GM19351 (cell line): ENCODE data around the gene TRPM3.
A peak's percentile ranks its signal among the peaks of the same experiment; 100 is the strongest.

Experiments
- ATAC-seq: cut with Tn5 transposase; IDR thresholded peaks from one replicate; pipeline ENCODE4 v1.9.1; 2021; ENCODE audit warnings: mild to moderate bottlenecking, moderate library complexity; ENCODE audit not compliant: unreplicated experiment

TRPM3 gene

GRCh38 chr9:70832492-70832891 lies 288.9 kb downstream of the TRPM3 start:
- no peak for ATAC-seq

- no peak for ATAC-seq
Observed at GRCh38 chr9:70830618-70831017, 290.8 kb downstream of the TRPM3 start.

DNA sequence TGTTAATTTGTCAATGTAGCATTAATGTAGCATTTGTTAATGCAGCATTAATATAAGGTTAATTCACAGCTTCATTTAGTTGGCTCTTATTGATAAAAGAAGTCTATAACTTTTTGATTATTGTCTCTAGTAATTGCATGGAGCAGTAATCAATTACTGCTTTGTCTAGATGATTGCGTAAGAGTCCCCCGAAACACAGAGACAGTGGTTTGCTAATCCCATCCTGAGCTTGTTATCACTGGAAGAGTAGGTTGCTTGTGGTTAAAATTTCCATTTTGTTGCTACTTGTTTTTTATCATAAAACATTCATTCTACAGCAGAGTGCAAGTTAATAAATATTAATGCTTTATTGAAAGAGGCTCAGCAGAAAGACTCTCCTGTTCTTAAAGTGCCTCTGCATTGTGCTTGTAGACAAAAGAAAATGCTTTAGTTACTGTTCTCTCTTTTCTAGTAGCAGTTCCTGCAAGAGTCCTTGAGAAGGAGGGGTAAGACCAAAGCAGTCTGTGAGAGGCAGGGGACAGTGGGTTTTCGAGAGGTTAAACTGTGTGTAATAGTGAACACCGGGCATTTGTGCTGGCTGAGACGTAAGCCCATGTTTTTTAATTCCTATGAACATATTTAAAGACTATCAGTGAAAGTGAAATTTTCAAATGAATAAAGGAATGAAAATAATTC lies 291.7 kb downstream of the TRPM3 start:
- no peak for ATAC-seq

- ATAC-seq = no peak
Observed at GRCh38 chr9:70826562-70826961, 294.9 kb downstream of the TRPM3 start.

GRCh38 chr9:70823284-70823683 lies 298.1 kb downstream of the TRPM3 start:
- ATAC-seq = no peak

DNA sequence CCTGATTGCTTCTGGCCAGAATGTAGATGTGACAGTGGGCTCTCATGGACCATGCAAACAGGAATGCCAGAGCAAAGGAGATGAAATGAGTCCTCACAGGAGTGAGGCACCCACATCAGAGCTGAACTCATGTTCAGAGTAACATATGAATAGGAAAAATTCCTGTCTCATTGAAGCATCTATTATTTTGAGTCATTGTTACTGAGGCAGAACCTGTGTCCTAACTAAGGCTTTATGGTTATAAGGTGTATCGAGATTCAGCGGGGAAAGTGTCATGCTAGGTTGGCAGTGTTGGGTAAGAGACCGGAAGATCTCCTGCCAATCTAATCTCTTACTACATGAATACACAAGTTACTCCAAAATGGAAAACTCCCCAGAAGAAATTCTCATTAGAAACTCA lies 304.1 kb downstream of the TRPM3 start:
- ATAC-seq = no peak

GRCh38 chr9:70816891-70817290 lies 304.5 kb downstream of the TRPM3 start:
- ATAC-seq = no peak

GRCh38 chr9:70816316-70816715 lies 305.1 kb downstream of the TRPM3 start:
- ATAC-seq = no peak

DNA sequence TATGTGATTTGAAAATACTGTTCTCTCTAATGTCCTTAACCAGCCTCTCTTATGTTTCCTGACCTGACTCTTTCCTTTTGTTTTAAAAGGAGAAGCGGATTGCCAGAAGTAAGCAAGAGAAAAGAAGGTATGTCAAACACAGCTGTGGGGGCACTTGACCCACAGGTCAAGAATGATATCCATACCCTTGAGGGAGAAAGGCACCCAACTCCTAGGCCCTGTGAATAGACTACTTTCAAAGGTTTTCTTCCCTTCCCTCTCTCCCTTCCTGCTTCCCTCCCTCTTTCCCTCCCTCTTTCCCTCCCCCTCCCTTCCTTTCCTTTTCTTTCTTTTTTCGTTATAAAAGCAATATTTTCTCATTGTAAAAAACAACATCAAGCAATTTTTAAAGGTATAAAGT lies 306.8 kb downstream of the TRPM3 start:
- no peak for ATAC-seq

DNA sequence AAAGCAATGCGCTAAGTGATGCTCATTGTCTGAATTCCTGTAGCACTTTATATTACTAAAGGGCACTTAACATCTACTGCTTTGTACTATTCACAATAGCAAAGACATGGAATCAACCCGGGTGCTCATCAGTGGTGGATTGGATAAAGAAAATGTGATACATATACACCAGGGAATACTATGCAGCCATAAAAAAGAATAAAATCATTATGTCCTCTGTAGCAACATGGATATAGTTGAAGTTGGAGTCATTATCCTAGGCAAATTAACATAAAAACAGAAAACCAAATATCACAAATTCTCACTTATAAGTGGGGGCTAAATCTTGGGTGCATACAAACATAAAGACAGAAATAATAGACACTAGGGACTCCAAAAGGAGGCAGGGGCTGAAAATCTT lies 308.3 kb downstream of the TRPM3 start:
- ATAC-seq = no peak

GRCh38 chr9:70811638-70812037 lies 309.8 kb downstream of the TRPM3 start:
- peak; percentile 62 for ATAC-seq

DNA sequence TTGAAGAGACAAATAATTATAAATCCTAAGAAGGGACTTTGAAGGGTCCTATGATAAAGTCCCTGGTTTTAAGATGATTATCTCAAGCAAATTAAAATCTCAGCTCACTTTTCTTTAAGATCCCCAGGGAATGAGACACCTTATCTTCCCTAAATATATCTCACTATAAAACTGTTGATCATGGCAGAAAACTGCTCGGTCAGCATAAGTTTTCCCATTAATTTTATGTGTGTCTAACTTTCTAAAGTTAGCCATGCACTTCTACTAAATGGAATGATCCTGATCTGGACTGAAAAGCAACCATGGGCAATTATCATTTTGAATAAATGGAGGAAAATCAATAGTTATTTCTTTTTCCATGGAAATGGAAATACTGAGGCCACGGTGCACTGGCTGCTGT lies 314.5 kb downstream of the TRPM3 start:
- no peak for ATAC-seq

DNA sequence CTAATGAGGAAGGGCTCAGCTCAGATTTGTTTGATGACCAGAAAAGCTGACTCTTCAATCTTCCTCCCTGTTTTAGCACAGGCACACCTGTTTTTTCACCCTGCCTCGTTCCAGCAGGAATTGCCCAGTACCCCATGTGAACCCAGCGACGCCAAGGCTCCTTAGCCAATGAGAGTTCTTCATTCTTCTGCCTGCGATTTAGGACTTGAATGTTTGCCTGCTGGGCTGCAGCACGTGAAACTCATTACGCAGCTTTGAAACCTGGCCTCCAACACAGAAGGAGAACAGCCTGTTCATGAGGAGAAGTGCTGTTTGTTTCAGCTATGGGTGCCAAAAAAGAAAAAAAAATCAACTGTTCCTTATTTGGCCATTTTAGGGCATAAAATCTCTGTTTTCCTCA lies 315.5 kb downstream of the TRPM3 start:
- ATAC-seq = no peak

DNA sequence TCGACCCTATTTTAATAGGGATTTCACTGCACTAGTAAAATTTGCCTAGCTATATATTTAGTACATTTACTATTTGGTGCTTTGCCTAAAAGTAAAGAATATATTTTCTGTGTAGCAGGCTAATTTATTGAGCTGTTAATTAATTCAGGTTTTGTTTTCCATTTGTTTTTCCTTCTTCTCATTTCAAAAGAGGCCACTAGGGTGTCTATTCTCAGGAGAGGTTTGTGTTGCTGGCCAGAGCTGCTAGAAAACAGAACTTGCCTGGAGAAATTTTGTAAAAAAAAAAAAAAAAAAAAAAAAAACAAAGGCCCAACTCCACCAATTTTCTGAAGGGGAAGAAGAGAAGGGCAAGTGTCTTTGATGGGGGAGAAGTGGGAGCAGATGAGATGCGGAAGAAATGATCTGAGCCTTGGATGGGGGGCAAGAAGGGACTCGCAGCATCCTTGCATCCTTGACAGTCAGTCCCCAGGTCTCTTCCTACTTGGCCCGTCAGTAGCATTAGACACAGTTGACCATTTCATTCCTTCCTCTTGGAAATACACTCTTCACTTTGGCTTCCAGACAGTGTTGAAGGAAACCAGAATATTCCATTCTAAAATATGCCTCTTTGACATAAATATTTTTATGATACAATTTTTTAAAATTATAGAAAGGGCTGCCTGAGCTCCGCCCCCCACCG lies 318.5 kb downstream of the TRPM3 start:
- no peak for ATAC-seq

DNA sequence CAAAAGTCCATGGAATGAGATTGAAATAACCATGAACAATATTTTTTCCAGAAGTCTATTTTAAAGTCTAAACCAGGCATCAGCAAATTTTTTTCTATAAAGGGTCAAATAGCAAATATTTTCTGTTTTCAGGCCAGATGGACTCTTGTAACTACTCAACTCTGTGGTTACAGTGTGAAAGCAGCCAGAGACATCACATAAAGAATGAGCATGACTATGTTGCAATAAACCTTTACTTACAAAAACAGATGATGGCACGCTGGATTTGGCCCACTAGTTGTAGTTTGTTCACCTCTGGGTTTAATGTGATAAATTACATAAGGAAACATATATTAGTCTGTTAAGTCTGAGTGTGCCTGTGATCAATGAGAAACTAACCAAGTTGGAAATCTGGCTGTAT lies 319.2 kb downstream of the TRPM3 start:
- no peak for ATAC-seq

GRCh38 chr9:70801181-70801829 lies 320.1 kb downstream of the TRPM3 start:
- ATAC-seq = no peak

GRCh38 chr9:70798018-70798417 lies 323.4 kb downstream of the TRPM3 start:
- ATAC-seq = no peak

- ATAC-seq = no peak
Observed at GRCh38 chr9:70795841-70796240, 325.6 kb downstream of the TRPM3 start.

- ATAC-seq = no peak
Observed at GRCh38 chr9:70792796-70793195, 328.6 kb downstream of the TRPM3 start.

DNA sequence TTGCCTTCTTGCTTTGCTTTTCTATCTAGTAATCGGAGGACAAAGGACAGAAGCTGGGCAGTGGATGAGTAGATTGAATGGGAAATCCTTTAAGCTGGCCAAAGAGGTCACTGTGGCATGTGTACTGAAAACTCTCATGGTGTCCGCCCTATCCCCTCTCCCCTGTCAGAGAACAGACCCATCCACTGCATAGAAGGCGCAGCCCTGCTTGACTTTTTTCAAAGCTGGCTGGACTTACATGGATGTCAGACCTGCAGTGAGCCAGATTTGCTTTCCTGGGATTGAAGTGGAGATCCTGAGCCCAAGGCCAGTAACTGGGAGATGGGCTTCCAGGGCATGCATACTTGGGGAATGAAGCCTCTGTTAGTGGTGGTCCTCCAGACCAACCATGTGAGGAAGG lies 329.5 kb downstream of the TRPM3 start:
- no peak for ATAC-seq

GRCh38 chr9:70789086-70789485 lies 332.3 kb downstream of the TRPM3 start:
- ATAC-seq = no peak

GRCh38 chr9:70784456-70784855 lies 337.0 kb downstream of the TRPM3 start:
- ATAC-seq = no peak
